CD14-positive monocyte (primary cell): ENCODE results near the gene EFHB. TPM values are rescaled to one million over a fixed set of nuclear protein-coding genes. Genes with fewer than 3 reads are reported as not detected.
A peak's percentile ranks its signal among the peaks of the same experiment; 100 is the strongest.

Source experiments
- DNase-seq, 3 donors: peaks; one replicate each; pipeline ENCODE4 v3.0.0-alpha.2; 2011 to 2022
- H2AFZ ChIP-seq: 2 replicates; pipeline ENCODE4 v1.6.0; 2012; ENCODE audit warnings: mild to moderate bottlenecking, low read depth, low read length, inconsistent platforms; ENCODE audit not compliant: insufficient read depth, poor library complexity, severe bottlenecking
- H3K27ac ChIP-seq, 2 donors: 1 replicate in 1 of 2; 2 replicates in 1 of 2; pipeline ENCODE4 v1.5.1; 2012 to 2013; ENCODE audit warnings: low read length in 2 of 2, control low read depth in 1 of 2, inconsistent platforms in 1 of 2, low read depth in 1 of 2, mild to moderate bottlenecking in 1 of 2
- H3K27me3 ChIP-seq, 2 donors: one replicate each; pipeline versions ENCODE4 v1.6.0 to v1.6.1; 2011 to 2013; ENCODE audit warnings: low read length in 2 of 2; ENCODE audit not compliant: control insufficient read depth in 2 of 2, insufficient read depth in 2 of 2
- H3K36me3 ChIP-seq, 2 donors: replicated peaks in 1 of 2; 1 replicate in 1 of 2; 2 replicates in 1 of 2; pipeline versions ENCODE4 v1.5.1 to v1.6.1; 2012 to 2013; ENCODE audit warnings: low read length in 2 of 2, control low read depth in 1 of 2, inconsistent platforms in 1 of 2, mild to moderate bottlenecking in 1 of 2; ENCODE audit not compliant: insufficient read depth in 2 of 2, control insufficient read depth in 1 of 2
- H3K4me1 ChIP-seq, 2 donors: 1 replicate in 1 of 2; 2 replicates in 1 of 2; pipeline versions ENCODE4 v1.5.1 to v1.6.1; 2012 to 2013; ENCODE audit warnings: low read length in 2 of 2, control low read depth in 1 of 2, inconsistent platforms in 1 of 2, mild to moderate bottlenecking in 1 of 2, moderate library complexity in 1 of 2; ENCODE audit not compliant: insufficient read depth in 2 of 2, control insufficient read depth in 1 of 2
- H3K4me2 ChIP-seq: replicated peaks from 2 replicates; pipeline ENCODE3; 2012; ENCODE audit warnings: low read length, moderate library complexity, mild to moderate bottlenecking; ENCODE audit not compliant: poor library complexity, severe bottlenecking; ENCODE audit errors: extremely low read depth
- H3K4me3 ChIP-seq, 3 experiments: fragments of 200-600 bp in 1 of 3; sonication (generic) in 1 of 3; replicated peaks in 1 of 3; 1 replicate in 2 of 3; 2 replicates in 1 of 3; pipeline ENCODE4 v1.5.1; 2011 to 2013; ENCODE audit warnings: low read length in 3 of 3, mild to moderate bottlenecking in 3 of 3, control low read depth in 2 of 3, low read depth in 2 of 3, inconsistent platforms in 1 of 3, moderate library complexity in 1 of 3
- H3K79me2 ChIP-seq: 2 replicates; pipeline ENCODE4 v1.6.0; 2012; ENCODE audit warnings: mild to moderate bottlenecking, control low read depth, inconsistent platforms, low read length, moderate library complexity; ENCODE audit not compliant: insufficient read depth
- H3K9ac ChIP-seq: 2 replicates; pipeline ENCODE4 v1.6.0; 2017; ENCODE audit warnings: low read length, mild to moderate bottlenecking; ENCODE audit not compliant: insufficient read depth, poor library complexity, severe bottlenecking
- H3K9me3 ChIP-seq, 2 donors: replicated peaks in 1 of 2; 1 replicate in 1 of 2; 2 replicates in 1 of 2; pipeline versions ENCODE4 v1.5.1 to v1.6.1; 2012 to 2013; ENCODE audit warnings: low read length in 2 of 2, control low read depth in 1 of 2; ENCODE audit not compliant: control insufficient read depth in 1 of 2, insufficient read depth in 1 of 2
- H4K20me1 ChIP-seq: 2 replicates; pipeline ENCODE4 v1.6.0; 2012; ENCODE audit warnings: mild to moderate bottlenecking, low read length, control low read depth, moderate library complexity; ENCODE audit not compliant: insufficient read depth
- H3K27ac Mint-ChIP-seq, 7 donors: one replicate each; pipeline ENCODE4 v1.8.0; 2020; ENCODE audit warnings: mild to moderate bottlenecking in 7 of 7, mixed read lengths in 7 of 7, moderate library complexity in 6 of 7, inconsistent platforms in 2 of 7
- H3K27me3 Mint-ChIP-seq, 3 donors: one replicate each; pipeline ENCODE4 v1.8.0; 2021 to 2022; ENCODE audit warnings: low read depth in 3 of 3, mild to moderate bottlenecking in 3 of 3, mixed read lengths in 3 of 3, moderate library complexity in 3 of 3, inconsistent platforms in 1 of 3
- H3K36me3 Mint-ChIP-seq, 2 donors: one replicate each; pipeline ENCODE4 v1.8.0; 2020; ENCODE audit warnings: mixed read lengths in 2 of 2, inconsistent platforms in 1 of 2, mild to moderate bottlenecking in 1 of 2
- H3K4me1 Mint-ChIP-seq: one replicate; pipeline ENCODE4 v1.8.0; 2020; ENCODE audit warnings: mild to moderate bottlenecking, mixed read lengths
- H3K4me3 Mint-ChIP-seq, 2 donors: one replicate each; pipeline ENCODE4 v1.8.0; 2020; ENCODE audit warnings: mild to moderate bottlenecking in 2 of 2, mixed read lengths in 2 of 2, moderate library complexity in 1 of 2
- H3K9me3 Mint-ChIP-seq, 7 donors: one replicate each; pipeline ENCODE4 v1.8.0; 2020 to 2022; ENCODE audit warnings: mixed read lengths in 7 of 7, mild to moderate bottlenecking in 6 of 7, moderate library complexity in 6 of 7, inconsistent platforms in 2 of 7
- WGBS: methylation state at CpG from one replicate; pipeline ENCODE4 v1.1.5; 2013; ENCODE audit warnings: missing lambda C conversion rate; ENCODE audit not compliant: insufficient coverage; 5-methylcytosine and 5-hydroxymethylcytosine counted together
- intact Hi-C, 2 donors: fragments of 100-400 bp; cut with micrococcal nuclease; formaldehyde crosslinking; loops; one replicate each; pipeline versions ENCODE4 v1.15.0 to v1.15.1; 2023
- polyA plus RNA-seq, 3 donors: library from polyadenylated mRNA; depleted of rRNA in 1 of 3; unstranded in 2 of 3; stranded (reverse) in 1 of 3; fragments of 300-500 nt in 2 of 3; fragments of >200 nt in 1 of 3; fragmentation: Illumina TruSeq in 2 of 3; gene quantifications; 1 replicate in 2 of 3; 2 replicates in 1 of 3; pipeline ENCODE4 v1.2.3, GENCODE V29; 2012 to 2021
- TF ChIP-seq, protein P1 (sequence below): fragments of 200-600 bp; IDR thresholded peaks from one replicate; pipeline ENCODE4 v1.8.0; 2022; ENCODE audit warnings: antibody characterized with exemption, mild to moderate bottlenecking

Gene EFHB
- polyA plus RNA-seq, 3 donors = 0.16 to 0.80 (median 0.73) TPM

DNA sequence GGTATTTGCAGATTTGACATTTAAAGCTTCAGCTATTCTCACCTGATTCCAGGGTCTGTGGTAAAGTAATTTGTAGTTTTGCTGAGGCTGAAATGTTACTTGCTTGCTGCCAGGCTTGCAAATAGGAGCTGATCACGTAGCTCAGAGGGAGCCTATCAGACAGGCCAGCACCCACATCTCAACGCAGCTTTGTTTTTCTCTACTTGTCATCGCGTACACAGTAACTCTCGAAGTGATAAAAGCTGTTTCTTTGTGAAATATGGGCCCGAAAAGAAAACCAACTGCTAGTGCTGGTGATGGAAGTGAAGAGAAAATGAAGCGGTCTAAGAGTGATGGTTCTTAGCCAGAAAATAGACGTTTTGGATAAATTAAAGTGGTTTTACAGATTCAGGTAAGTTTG is 36.3 kb upstream of the EFHB start:
- intact Hi-C loops = no loop called here
- H3K4me3 Mint-ChIP-seq = no peak overlapping the region
- Histone ChIP-seq H3K9me3 (no peaks in the 10 kb centered on the region), H3K4me2 (no peak overlapping the region), H4K20me1 (peaks cover 96% of the 10 kb centered on the region), H3K79me2 (peaks cover 83% of the 10 kb centered on the region), H3K9ac (no peak overlapping the region), H3K4me3 (no peak overlapping the region), H3K27ac (no peak overlapping the region), H3K27me3 (no peaks in the 10 kb centered on the region), H3K36me3 (peaks cover 14 to 48% of the 10 kb centered on the region in 2 donors), H2AFZ (no peak overlapping the region), H3K4me1 (no peaks in the 10 kb centered on the region)
- H3K27me3 Mint-ChIP-seq = no peaks in the 10 kb centered on the region
- peak overlapping the region in 1 of 7 donors; percentile 55 for H3K27ac Mint-ChIP-seq
- WGBS = 92% methylated on average over 5 of the region's 8 CpGs
- TF ChIP-seq, protein P1, sequence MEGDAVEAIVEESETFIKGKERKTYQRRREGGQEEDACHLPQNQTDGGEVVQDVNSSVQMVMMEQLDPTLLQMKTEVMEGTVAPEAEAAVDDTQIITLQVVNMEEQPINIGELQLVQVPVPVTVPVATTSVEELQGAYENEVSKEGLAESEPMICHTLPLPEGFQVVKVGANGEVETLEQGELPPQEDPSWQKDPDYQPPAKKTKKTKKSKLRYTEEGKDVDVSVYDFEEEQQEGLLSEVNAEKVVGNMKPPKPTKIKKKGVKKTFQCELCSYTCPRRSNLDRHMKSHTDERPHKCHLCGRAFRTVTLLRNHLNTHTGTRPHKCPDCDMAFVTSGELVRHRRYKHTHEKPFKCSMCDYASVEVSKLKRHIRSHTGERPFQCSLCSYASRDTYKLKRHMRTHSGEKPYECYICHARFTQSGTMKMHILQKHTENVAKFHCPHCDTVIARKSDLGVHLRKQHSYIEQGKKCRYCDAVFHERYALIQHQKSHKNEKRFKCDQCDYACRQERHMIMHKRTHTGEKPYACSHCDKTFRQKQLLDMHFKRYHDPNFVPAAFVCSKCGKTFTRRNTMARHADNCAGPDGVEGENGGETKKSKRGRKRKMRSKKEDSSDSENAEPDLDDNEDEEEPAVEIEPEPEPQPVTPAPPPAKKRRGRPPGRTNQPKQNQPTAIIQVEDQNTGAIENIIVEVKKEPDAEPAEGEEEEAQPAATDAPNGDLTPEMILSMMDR = no peak
- H3K4me1 Mint-ChIP-seq = peaks cover 3% of the 10 kb centered on the region
- no peak for DNase-seq
- no peaks in the 10 kb centered on the region for H3K9me3 Mint-ChIP-seq
- peaks cover 26 to 54% of the 10 kb centered on the region in 2 donors for H3K36me3 Mint-ChIP-seq

DNA sequence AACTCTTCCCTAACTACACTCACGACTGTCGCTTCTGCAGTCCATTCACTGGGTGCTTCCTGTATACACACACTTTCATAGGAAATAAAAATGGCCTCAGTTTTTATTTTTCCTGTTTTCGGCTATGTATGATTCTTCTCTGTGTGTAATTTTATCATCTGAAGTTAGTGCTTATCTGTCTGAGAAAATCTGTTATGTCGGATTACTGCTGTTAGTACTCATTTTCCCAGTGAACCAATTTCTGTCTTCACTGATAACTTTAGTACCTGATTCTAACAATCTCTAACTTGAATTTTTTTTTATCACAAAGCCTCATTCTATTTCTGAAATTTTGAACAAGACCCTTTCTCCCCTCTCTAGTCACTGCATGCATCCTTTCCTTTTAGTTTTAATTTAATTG is 33.8 kb upstream of the EFHB start:
- Histone ChIP-seq H3K9ac (no peak overlapping the region), H3K79me2 (peaks cover 91% of the 10 kb centered on the region), H4K20me1 (peaks cover 98% of the 10 kb centered on the region), H3K9me3 (no peaks in the 10 kb centered on the region), H3K36me3 (peaks cover 4 to 28% of the 10 kb centered on the region in 2 donors), H3K4me3 (no peak overlapping the region), H2AFZ (no peak overlapping the region), H3K27me3 (no peaks in the 10 kb centered on the region), H3K4me2 (no peak overlapping the region), H3K4me1 (no peaks in the 10 kb centered on the region), H3K27ac (no peak overlapping the region)
- no peak for DNase-seq
- TF ChIP-seq, protein P1 = no peak
- Mint-ChIP-seq H3K4me1 (peaks cover 3% of the 10 kb centered on the region), H3K27me3 (no peaks in the 10 kb centered on the region), H3K36me3 (peaks cover 16 to 45% of the 10 kb centered on the region in 2 donors), H3K4me3 (no peak overlapping the region), H3K27ac (peak overlapping the region in 1 of 7 donors; percentile 21), H3K9me3 (no peaks in the 10 kb centered on the region)
- no CpG with 5 or more reads among the region's 4 CpGs for WGBS
- intact Hi-C loops = no loop called here
